Right lobe of liver (tissue), 6 donors: Measurements from ENCODE around the gene FURIN. TPM values are rescaled to one million over a fixed set of nuclear protein-coding genes. Genes with fewer than 3 reads are reported as not detected.
"Not testable (repeated sequence)": the region's sequence is repeated elsewhere in the genome, so short reads cannot be mapped to it uniquely, and the experiment has no call there.

Source experiments
- ATAC-seq, 4 donors: fragments of 200-7000 bp; cut with Tn5 transposase; one replicate each; pipeline ENCODE4 v1.9.1; 2020; ENCODE audit warnings: mild to moderate bottlenecking in 4 of 4, moderate library complexity in 4 of 4
- DNase-seq, 3 donors: peaks; one replicate each; pipeline ENCODE4 v3.0.0-alpha.2; 2020
- H3K27ac ChIP-seq, 3 donors: fragments of 200-600 bp; one replicate each; pipeline ENCODE4 v1.8.0; 2022
- H3K27me3 ChIP-seq, 2 donors: fragments of 200-600 bp; one replicate each; pipeline ENCODE4 v1.8.0; 2022
- H3K36me3 ChIP-seq, 4 donors: fragments of 200-600 bp; sonication (generic) in 1 of 4; one replicate each; pipeline versions ENCODE4 v1.5.1 to v1.8.0; 2017 to 2022; ENCODE audit warnings: control low read depth in 1 of 4
- H3K4me1 ChIP-seq, 4 donors: fragments of 200-600 bp; sonication (generic) in 1 of 4; one replicate each; pipeline versions ENCODE4 v1.5.1 to v1.8.0; 2017 to 2022; ENCODE audit warnings: control low read depth in 1 of 4
- H3K4me3 ChIP-seq, 3 donors: fragments of 200-600 bp; one replicate each; pipeline ENCODE4 v1.8.0; 2022
- H3K9me3 ChIP-seq, 4 donors: fragments of 200-600 bp; sonication (generic) in 1 of 4; one replicate each; pipeline versions ENCODE4 v1.5.1 to v1.8.0; 2017 to 2022; ENCODE audit warnings: control low read depth in 1 of 4
- POLR2A ChIP-seq: fragments of 450-650 bp; IDR thresholded peaks from one replicate; pipeline ENCODE4 v1.6.1; 2017; ENCODE audit warnings: antibody characterized with exemption, mild to moderate bottlenecking
- WGBS: methylation state at CpG from one replicate; pipeline ENCODE4 v1.1.6; 2018; ENCODE audit warnings: low coverage, low lambda C conversion rate; ENCODE audit not compliant: insufficient coverage; ENCODE audit errors: missing lambda C conversion rate; 5-methylcytosine and 5-hydroxymethylcytosine counted together
- intact Hi-C, 2 donors: fragments of 100-400 bp; cut with DNase I; formaldehyde crosslinking; loops; one replicate each; pipeline versions ENCODE4 v1.11.2 to v1.14.1; 2022
- total RNA-seq, 6 experiments: library from RNA; depleted of rRNA in 2 of 6; stranded (reverse); fragments of >200 nt in 2 of 6; fragmentation: NEBNext Ultra II Directional in 3 of 6; extraction: Animal tissue kit (Norgen Biotek cat#: 25700) in 3 of 6; gene quantifications; one replicate each; pipeline versions ENCODE4 v1.1.0 to v1.2.4, GENCODE V29; 2016 to 2023
- TF ChIP-seq, protein P1 (sequence below), 4 donors: fragments of 200-600 bp in 3 of 4; fragments of 450-650 bp in 1 of 4; IDR thresholded peaks; one replicate each; pipeline versions ENCODE4 v1.5.1 to v1.8.0; 2016 to 2022; ENCODE audit warnings: antibody characterized with exemption in 4 of 4, mild to moderate bottlenecking in 2 of 4
- donor health status: DM: no; HTN: yes; CAD: no.
- donor health status: DM: no; HTN: no; CAD: no.
- donor health status: DM: no; HTN: no; CAD: no.
- donor health status: DM: no; HTN: yes; CAD: no.
- donor health status: DM: no; HTN: yes; CAD: no.

The FURIN gene
- total RNA-seq, 6 experiments from 2014 or later: 122 to 232 (median 189) TPM

DNA sequence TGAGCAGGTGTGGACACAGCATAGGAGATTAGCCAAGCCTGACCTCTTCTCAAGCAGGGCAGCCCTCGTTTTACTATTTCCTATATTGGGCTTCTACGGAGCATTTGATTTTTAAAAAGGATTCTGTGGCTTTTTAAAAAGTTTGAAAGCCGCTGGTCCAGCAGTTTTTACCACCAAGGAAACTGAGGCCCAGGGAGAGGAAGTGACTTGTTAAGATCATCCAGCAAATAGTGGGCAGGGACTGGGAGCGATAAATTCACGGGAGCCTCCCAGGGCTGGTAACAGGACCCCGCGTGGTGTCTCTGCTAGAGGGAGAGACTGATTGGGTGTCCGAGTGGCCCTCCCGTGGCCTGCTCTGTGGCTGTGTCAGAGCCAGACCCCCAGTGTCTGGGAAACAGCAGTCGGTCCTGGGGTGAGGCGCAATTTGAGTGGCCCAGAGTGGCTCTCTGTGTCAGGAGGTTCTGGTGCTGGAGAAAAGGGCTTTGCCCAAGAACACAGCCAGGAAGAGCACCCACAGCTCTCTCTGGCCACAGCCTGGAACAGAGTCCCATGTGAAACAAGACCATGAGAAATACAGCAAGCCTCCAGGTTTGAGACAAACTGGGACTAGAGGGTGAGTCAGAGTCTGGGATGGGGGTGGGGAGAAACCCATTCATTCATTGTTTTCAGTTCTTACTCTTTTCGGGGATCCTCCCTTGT, 4.2 kb downstream of the FURIN start:
- 9% methylated on average over 6 of the region's 12 CpGs for WGBS
- peak; percentile 1 to 38 (median 3) for ATAC-seq
- peak overlapping the region; percentile 93 to 98 (median 97) for H3K27ac ChIP-seq
- H3K27me3 ChIP-seq: no peaks in the 10 kb centered on the region
- DNase-seq: peak in 1 of 3 donors; percentile 53
- H3K9me3 ChIP-seq: no peaks in the 10 kb centered on the region
- peaks cover 7 to 17% (median 12%) of the 10 kb centered on the region in 4 donors for H3K36me3 ChIP-seq
- TF ChIP-seq POLR2A: peak; percentile 38
- TF ChIP-seq, protein P1, sequence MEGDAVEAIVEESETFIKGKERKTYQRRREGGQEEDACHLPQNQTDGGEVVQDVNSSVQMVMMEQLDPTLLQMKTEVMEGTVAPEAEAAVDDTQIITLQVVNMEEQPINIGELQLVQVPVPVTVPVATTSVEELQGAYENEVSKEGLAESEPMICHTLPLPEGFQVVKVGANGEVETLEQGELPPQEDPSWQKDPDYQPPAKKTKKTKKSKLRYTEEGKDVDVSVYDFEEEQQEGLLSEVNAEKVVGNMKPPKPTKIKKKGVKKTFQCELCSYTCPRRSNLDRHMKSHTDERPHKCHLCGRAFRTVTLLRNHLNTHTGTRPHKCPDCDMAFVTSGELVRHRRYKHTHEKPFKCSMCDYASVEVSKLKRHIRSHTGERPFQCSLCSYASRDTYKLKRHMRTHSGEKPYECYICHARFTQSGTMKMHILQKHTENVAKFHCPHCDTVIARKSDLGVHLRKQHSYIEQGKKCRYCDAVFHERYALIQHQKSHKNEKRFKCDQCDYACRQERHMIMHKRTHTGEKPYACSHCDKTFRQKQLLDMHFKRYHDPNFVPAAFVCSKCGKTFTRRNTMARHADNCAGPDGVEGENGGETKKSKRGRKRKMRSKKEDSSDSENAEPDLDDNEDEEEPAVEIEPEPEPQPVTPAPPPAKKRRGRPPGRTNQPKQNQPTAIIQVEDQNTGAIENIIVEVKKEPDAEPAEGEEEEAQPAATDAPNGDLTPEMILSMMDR (IDR thresholded peaks at IDR 0.05): no peak
- H3K4me1 ChIP-seq: peaks cover 0 to 48% (median 9%) of the 10 kb centered on the region in 4 donors
- H3K4me3 ChIP-seq: peak overlapping the region; percentile 81 to 85 (median 82)
- intact Hi-C loops: no loop called here

DNA sequence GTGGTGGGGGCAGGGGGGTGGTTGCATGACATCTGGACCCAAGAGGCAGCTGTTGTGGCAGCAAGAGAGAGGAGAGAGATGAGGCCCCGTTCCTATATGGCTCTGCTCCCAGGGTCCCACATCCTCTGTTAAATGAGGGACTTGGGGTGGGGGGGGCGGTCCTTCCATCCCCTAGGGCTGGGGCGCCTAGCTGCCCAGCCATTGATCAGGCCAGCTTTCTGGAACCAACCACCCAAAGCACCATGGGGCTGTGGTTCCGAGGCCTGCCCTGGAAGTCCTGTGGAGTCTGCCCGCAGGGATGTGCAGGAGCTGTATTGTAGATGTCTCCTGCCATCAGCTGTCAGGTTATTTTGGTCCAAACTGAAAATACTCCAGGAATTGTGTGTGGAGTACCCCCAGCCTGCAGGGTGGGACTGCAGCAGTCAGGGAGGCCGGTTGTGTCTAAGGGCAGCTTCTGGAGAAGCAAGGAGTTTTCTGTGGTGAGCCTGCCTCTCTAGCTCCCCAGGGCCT, 5.2 kb downstream of the FURIN start:
- peak overlapping the region; percentile 93 to 98 (median 97) for H3K27ac ChIP-seq
- peaks cover 13 to 26% (median 20%) of the 10 kb centered on the region in 4 donors for H3K36me3 ChIP-seq
- intact Hi-C loops: no loop called here
- H3K9me3 ChIP-seq: no peaks in the 10 kb centered on the region
- H3K4me3 ChIP-seq: peak overlapping the region; percentile 81 to 85 (median 82)
- ATAC-seq: peak; percentile 2 to 10 (median 3)
- peak in 1 of 3 donors; percentile 55 for DNase-seq
- peaks cover 0 to 48% (median 9%) of the 10 kb centered on the region in 4 donors for H3K4me1 ChIP-seq
- no peak for TF ChIP-seq POLR2A
- TF ChIP-seq, protein P1 (IDR thresholded peaks at IDR 0.05): no peak
- H3K27me3 ChIP-seq: no peaks in the 10 kb centered on the region
- 14% methylated on average over 1 of the region's 6 CpGs for WGBS

DNA sequence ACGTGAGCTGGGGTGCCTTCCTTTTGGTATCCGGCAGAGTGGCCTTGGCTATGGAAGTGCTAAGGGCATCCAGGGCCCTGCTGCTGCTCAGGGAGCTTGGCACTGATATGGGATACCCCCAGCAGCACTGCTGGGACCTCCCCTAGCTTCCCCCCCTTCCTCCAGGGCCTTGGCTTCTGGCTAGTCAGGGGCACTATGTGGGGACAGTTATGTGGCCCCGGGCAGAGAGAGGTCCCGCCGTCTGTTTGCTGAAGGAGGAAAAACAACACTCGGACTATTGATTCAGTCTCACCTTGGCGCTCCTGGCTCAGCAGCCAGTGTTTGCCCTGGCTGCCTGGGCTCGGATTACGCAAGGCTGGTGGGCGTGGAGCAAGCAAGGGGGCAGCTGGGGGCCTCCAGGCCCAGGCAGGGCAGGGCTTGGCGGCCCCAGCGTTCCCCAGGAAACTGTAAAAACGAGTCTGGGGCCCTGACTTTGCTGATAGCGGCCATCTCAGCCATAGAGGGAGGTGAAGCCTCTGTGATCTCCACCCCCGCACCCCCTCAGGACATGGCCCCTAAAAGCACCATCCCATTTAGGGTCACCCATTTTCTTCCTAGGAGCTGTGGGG, 5.7 kb downstream of the FURIN start:
- peak; percentile 63 to 82 (median 74) for ATAC-seq
- H3K36me3 ChIP-seq: peaks cover 14 to 32% (median 25%) of the 10 kb centered on the region in 4 donors
- intact Hi-C loops: no loop called here
- 26% methylated on average over 7 of the region's 15 CpGs for WGBS
- DNase-seq: peak; percentile 89 to 96 (median 92)
- peaks cover 0 to 48% (median 9%) of the 10 kb centered on the region in 4 donors for H3K4me1 ChIP-seq
- H3K9me3 ChIP-seq: no peaks in the 10 kb centered on the region
- TF ChIP-seq, protein P1 (IDR thresholded peaks at IDR 0.05): no peak
- TF ChIP-seq POLR2A: peak; percentile 58
- H3K27me3 ChIP-seq: no peaks in the 10 kb centered on the region
- peak overlapping the region; percentile 93 to 98 (median 97) for H3K27ac ChIP-seq
- peak overlapping the region; percentile 81 to 85 (median 82) for H3K4me3 ChIP-seq

DNA sequence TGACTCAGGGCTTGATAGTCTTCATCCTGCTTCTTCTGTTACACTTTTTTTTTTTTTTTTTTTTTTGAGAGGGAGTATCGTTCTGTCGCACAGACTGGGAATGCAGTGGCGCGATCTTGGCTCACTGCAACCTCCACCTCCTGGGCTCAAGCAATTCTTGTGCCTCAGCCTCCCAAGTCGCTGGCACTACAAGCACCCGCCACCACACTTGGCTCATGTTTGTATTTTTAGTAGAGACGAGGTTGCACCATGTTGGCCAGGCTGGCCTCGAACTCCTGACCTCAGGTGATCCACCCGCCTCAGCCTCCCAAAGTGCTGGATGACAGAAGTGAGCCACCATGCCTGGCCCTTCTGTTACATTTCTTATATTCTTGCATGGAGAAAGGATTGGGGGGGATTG, 6.6 kb downstream of the FURIN start:
- H3K27me3 ChIP-seq, H3K9me3 ChIP-seq, intact Hi-C loops, ATAC-seq: not testable (repeated sequence)
- WGBS: 22% methylated on average over 3 of the region's 9 CpGs
- Histone ChIP-seq H3K36me3 (peaks cover 16 to 41% (median 31%) of the 10 kb centered on the region in 4 donors), H3K4me3 (peak overlapping the region in 1 of 3 donors; percentile 85), H3K4me1 (peaks cover 0 to 45% (median 5%) of the 10 kb centered on the region in 4 donors), H3K27ac (peak overlapping the region in 2 of 3 donors; percentile 17 to 93)
- DNase-seq: peak in 1 of 3 donors; percentile 51
